ENCODE data around the gene ZFAND3. TPM values are rescaled to one million over a fixed set of nuclear protein-coding genes. Genes with fewer than 3 reads are reported as not detected.

ZFAND3 gene
- total RNA-seq, 2 experiments from 2014 or later = 8.3 to 33.8 TPM

DNA sequence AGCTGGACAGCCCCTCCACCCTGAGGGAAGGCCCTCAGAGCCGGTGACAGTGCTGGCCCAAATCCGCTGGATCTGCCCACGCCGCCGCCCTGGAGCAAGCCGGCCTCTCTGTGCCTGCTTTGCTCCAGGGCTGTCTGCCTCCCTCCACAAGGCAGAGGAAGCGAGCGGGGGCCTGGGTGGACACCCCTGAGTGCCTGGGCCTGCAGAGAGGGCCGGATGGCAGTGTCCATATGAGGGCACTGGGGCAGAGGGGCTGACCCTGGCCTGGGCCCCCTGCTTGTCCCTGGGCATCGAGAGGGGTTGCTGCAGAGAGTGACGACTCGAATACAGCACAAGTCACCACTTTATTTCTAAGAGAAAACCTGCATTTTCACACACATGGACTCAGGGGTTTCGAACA is 348.6 kb downstream of the ZFAND3 start:
- no peaks in the 10 kb centered on the region for H3K79me2 ChIP-seq (ENCODE audit: insufficient read depth, low read depth, low read length)
- no peak overlapping the region for H3K4me3 ChIP-seq (ENCODE audit: low read depth, low read length, poor library complexity, severe bottlenecking)
- ChIA-PET CTCF (ENCODE audit: unreplicated experiment) (no interaction called here), POLR2A (no interaction called here)
- H3K4me1 ChIP-seq (ENCODE audit: insufficient read depth, low read length, poor library complexity, severe bottlenecking) = no peaks in the 10 kb centered on the region
- no peak overlapping the region for H3K4me2 ChIP-seq (ENCODE audit: low read length)
- H3K27ac ChIP-seq (ENCODE audit: low read depth, low read length, poor library complexity, severe bottlenecking) = no peak overlapping the region
- no peak for DNase-seq (ENCODE audit: low spot score)
- no peaks in the 10 kb centered on the region for H3K9me3 ChIP-seq (ENCODE audit: low read length)
- intact Hi-C loops (cut with micrococcal nuclease; ENCODE audit: unreplicated experiment) = no loop called here
- TF ChIP-seq, protein P1, sequence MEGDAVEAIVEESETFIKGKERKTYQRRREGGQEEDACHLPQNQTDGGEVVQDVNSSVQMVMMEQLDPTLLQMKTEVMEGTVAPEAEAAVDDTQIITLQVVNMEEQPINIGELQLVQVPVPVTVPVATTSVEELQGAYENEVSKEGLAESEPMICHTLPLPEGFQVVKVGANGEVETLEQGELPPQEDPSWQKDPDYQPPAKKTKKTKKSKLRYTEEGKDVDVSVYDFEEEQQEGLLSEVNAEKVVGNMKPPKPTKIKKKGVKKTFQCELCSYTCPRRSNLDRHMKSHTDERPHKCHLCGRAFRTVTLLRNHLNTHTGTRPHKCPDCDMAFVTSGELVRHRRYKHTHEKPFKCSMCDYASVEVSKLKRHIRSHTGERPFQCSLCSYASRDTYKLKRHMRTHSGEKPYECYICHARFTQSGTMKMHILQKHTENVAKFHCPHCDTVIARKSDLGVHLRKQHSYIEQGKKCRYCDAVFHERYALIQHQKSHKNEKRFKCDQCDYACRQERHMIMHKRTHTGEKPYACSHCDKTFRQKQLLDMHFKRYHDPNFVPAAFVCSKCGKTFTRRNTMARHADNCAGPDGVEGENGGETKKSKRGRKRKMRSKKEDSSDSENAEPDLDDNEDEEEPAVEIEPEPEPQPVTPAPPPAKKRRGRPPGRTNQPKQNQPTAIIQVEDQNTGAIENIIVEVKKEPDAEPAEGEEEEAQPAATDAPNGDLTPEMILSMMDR (conservative IDR thresholded peaks at IDR 0.05; ENCODE audit: low read length) = no peak
- TF ChIP-seq EZH2phosphoT487 (IDR thresholded peaks at IDR 0.05; ENCODE audit: borderline replicate concordance, low read depth, low read length) = no peak
- BruUV-seq (replicated peaks) = no TSS peak
- H4K20me1 ChIP-seq (ENCODE audit: insufficient read depth, low read length) = no peaks in the 10 kb centered on the region
- H2AFZ ChIP-seq (ENCODE audit: low read length) = no peak overlapping the region
- no peaks in the 10 kb centered on the region for H3K9me2 ChIP-seq (ENCODE audit: insufficient read depth, low read length)
- no peaks in the 10 kb centered on the region for H3K36me3 ChIP-seq (ENCODE audit: insufficient read depth, low read length)

DNA sequence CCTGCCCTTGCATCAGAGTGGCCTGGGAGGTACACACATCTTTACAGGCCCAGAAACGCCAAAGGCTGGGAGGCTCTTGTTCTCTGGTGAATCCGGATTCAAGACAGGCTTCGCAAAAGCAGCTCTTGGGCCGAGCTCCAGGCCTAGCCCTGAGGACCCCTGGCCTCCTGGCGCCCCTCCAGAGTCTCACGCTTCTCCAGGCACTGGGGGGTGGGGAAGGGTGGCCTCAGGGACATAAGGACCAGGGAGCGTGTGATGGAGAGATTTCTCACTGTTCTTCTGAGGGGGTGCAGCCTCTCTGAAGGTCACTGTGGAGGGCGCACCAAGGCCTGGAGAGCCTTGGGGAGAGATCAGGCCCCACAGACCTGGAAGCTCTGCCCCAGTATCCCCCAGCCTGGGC is 349.2 kb downstream of the ZFAND3 start:
- no peak overlapping the region for H2AFZ ChIP-seq (ENCODE audit: low read length)
- intact Hi-C loops (cut with micrococcal nuclease; ENCODE audit: unreplicated experiment) = no loop called here
- TF ChIP-seq EZH2phosphoT487 (IDR thresholded peaks at IDR 0.05; ENCODE audit: borderline replicate concordance, low read depth, low read length) = no peak
- TF ChIP-seq, protein P1 (conservative IDR thresholded peaks at IDR 0.05; ENCODE audit: low read length) = no peak
- no peak overlapping the region for H3K4me3 ChIP-seq (ENCODE audit: low read depth, low read length, poor library complexity, severe bottlenecking)
- H3K27ac ChIP-seq (ENCODE audit: low read depth, low read length, poor library complexity, severe bottlenecking) = no peak overlapping the region
- H4K20me1 ChIP-seq (ENCODE audit: insufficient read depth, low read length) = no peaks in the 10 kb centered on the region
- H3K9me3 ChIP-seq (ENCODE audit: low read length) = no peaks in the 10 kb centered on the region
- no peaks in the 10 kb centered on the region for H3K4me1 ChIP-seq (ENCODE audit: insufficient read depth, low read length, poor library complexity, severe bottlenecking)
- DNase-seq (ENCODE audit: low spot score) = no peak
- BruUV-seq (replicated peaks) = no TSS peak
- H3K79me2 ChIP-seq (ENCODE audit: insufficient read depth, low read depth, low read length) = no peaks in the 10 kb centered on the region
- no peak overlapping the region for H3K4me2 ChIP-seq (ENCODE audit: low read length)
- no peaks in the 10 kb centered on the region for H3K36me3 ChIP-seq (ENCODE audit: insufficient read depth, low read length)
- no peaks in the 10 kb centered on the region for H3K9me2 ChIP-seq (ENCODE audit: insufficient read depth, low read length)
- CTCF ChIA-PET (ENCODE audit: unreplicated experiment) = no interaction called here
- POLR2A ChIA-PET = no interaction called here

DNA sequence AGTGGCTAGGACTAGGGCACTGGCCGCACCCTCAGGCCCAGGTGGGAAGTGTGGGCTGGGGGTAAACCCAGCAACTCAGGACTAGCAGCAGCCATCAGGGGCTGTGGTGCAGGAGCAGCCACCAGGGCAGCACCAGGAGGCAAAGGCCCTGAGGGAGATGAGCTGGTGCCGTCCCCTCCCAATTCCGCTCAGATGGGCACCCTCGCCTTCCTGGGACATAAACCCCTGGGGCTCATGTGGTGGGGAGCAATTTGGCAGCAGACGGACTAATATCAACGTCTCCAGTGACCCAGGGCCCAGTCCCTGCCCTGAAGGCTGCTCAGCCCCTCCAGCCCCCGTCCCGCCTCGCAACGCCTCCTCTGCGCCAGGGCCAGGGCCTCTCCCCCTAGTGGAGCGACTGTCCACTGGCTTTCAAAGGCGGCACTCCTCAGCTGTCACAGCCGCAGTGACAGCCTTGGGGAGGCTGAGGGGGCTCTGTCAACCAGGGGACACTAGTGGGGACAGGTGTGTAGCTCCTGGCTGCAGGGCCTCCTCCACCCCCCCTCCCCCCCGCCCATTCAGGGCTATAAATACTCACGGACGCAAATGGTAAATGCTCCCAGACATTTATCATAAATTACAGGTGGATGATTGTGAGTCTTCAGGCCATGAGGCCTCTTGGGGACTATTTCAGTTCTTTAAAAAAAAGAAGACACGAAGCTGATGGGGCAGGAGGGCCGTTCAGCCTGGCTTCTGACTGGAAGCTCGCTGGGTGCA is 349.9 kb downstream of the ZFAND3 start:
- H3K27ac ChIP-seq (ENCODE audit: low read depth, low read length, poor library complexity, severe bottlenecking) = no peak overlapping the region
- no peaks in the 10 kb centered on the region for H3K36me3 ChIP-seq (ENCODE audit: insufficient read depth, low read length)
- BruUV-seq (replicated peaks) = no TSS peak
- H2AFZ ChIP-seq (ENCODE audit: low read length) = no peak overlapping the region
- intact Hi-C loops (cut with micrococcal nuclease; ENCODE audit: unreplicated experiment) = no loop called here
- H3K4me1 ChIP-seq (ENCODE audit: insufficient read depth, low read length, poor library complexity, severe bottlenecking) = no peaks in the 10 kb centered on the region
- H3K9me3 ChIP-seq (ENCODE audit: low read length) = no peaks in the 10 kb centered on the region
- ChIA-PET POLR2A (no interaction called here), CTCF (ENCODE audit: unreplicated experiment) (no interaction called here)
- H4K20me1 ChIP-seq (ENCODE audit: insufficient read depth, low read length) = no peaks in the 10 kb centered on the region
- no peak overlapping the region for H3K4me3 ChIP-seq (ENCODE audit: low read depth, low read length, poor library complexity, severe bottlenecking)
- no peak overlapping the region for H3K4me2 ChIP-seq (ENCODE audit: low read length)
- H3K79me2 ChIP-seq (ENCODE audit: insufficient read depth, low read depth, low read length) = no peaks in the 10 kb centered on the region
- TF ChIP-seq EZH2phosphoT487 (IDR thresholded peaks at IDR 0.05; ENCODE audit: borderline replicate concordance, low read depth, low read length) = no peak
- TF ChIP-seq, protein P1 (conservative IDR thresholded peaks at IDR 0.05; ENCODE audit: low read length) = no peak
- H3K9me2 ChIP-seq (ENCODE audit: insufficient read depth, low read length) = no peaks in the 10 kb centered on the region
- DNase-seq (ENCODE audit: low spot score) = no peak

All from OCI-LY7 (cell line).